Kidney epithelial cell (primary cell): Measurements from ENCODE around the gene TRIAP1. TPM values are rescaled to one million over a fixed set of nuclear protein-coding genes. Genes with fewer than 3 reads are reported as not detected.

Experiments
- DNase-seq: peaks from one replicate; pipeline ENCODE4 v3.0.0-alpha.2; 2010; ENCODE audit warnings: low read depth
- H3K27me3 ChIP-seq: 2 replicates; pipeline ENCODE4 v1.6.0; 2011; ENCODE audit warnings: low read length; ENCODE audit not compliant: control insufficient read depth, insufficient read depth
- H3K36me3 ChIP-seq: 2 replicates; pipeline ENCODE4 v1.5.1; 2011; ENCODE audit warnings: low read length; ENCODE audit not compliant: control insufficient read depth, insufficient read depth
- H3K4me3 ChIP-seq: 2 replicates; pipeline ENCODE4 v1.5.1; 2011; ENCODE audit warnings: low read depth, mild to moderate bottlenecking, control low read depth, low read length
- total RNA-seq: library from RNA; depleted of rRNA; stranded (reverse); fragments of >200 nt; gene quantifications from 2 replicates; pipeline ENCODE4 v1.2.3, GENCODE V29; 2015
- TF ChIP-seq, protein P1 (sequence below): IDR thresholded peaks from 2 replicates; pipeline ENCODE4 v1.5.1; 2011; ENCODE audit warnings: mild to moderate bottlenecking, moderate library complexity, low read length, control low read depth, inconsistent platforms; ENCODE audit not compliant: insufficient read depth, poor library complexity, severe bottlenecking

Gene TRIAP1
- total RNA-seq, 1 donor from 2014 or later = 57.1 TPM

- no peaks in the 10 kb centered on the region for H3K27me3 ChIP-seq
- DNase-seq = no peak
- TF ChIP-seq, protein P1, sequence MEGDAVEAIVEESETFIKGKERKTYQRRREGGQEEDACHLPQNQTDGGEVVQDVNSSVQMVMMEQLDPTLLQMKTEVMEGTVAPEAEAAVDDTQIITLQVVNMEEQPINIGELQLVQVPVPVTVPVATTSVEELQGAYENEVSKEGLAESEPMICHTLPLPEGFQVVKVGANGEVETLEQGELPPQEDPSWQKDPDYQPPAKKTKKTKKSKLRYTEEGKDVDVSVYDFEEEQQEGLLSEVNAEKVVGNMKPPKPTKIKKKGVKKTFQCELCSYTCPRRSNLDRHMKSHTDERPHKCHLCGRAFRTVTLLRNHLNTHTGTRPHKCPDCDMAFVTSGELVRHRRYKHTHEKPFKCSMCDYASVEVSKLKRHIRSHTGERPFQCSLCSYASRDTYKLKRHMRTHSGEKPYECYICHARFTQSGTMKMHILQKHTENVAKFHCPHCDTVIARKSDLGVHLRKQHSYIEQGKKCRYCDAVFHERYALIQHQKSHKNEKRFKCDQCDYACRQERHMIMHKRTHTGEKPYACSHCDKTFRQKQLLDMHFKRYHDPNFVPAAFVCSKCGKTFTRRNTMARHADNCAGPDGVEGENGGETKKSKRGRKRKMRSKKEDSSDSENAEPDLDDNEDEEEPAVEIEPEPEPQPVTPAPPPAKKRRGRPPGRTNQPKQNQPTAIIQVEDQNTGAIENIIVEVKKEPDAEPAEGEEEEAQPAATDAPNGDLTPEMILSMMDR = no peak
- no peaks in the 10 kb centered on the region for H3K36me3 ChIP-seq
- H3K4me3 ChIP-seq = peak overlapping the region; percentile 99
Observed at GRCh38 chr12:120470150-120470784, 24.1 kb upstream of the TRIAP1 start.

DNA sequence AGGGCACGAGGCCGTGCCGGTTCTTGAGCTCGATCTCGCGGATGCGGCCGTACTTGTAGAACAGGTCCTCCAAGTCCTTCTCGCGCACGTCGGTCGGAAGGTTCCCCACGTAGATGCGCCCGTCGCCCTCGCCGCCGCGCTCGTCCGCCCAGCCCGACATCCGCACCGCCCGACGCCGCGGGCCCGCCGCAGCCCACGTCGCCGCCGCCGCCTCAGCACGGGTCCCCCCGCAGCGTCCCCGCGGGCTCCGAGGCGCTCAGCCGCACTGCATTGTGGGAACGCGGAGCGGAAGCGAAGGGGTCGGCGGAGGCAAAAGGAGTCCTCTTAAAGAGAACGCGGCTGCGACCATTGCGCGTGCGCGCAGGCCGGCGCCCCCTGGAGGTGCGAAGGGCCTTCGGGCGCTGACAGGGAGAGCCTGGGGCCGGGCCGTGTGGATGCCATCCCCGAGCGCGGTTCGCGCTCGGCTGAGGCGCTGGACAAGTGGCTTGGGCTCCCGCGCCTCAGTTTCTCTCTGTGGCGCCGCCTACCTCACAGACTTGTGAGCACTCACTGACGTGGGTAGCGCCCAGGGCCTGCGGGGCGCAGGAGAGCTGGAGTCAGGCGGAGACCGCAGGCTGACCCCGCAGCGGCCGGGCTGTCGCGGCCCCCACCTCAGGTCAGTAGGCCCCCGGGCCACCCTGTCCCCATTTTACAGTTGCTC lies 23.4 kb upstream of the TRIAP1 start, which contains the start of gene SRSF9:
Gene SRSF9, minus strand, starts transcription at position 299 of the 700 bp plus-strand sequence. Its CDS starts 139 bp downstream, at position 160.
- TF ChIP-seq, protein P1 = peak; percentile 88
- H3K27me3 ChIP-seq = no peaks in the 10 kb centered on the region
- DNase-seq = peak; percentile 83
- peak within 1 kb of the TSS; percentile 99 for H3K4me3 ChIP-seq
- no peaks in the 10 kb centered on the region for H3K36me3 ChIP-seq

GRCh38 chr12:120468821-120469449 lies 22.8 kb upstream of the TRIAP1 start:
- no peak for DNase-seq
- H3K4me3 ChIP-seq = peak overlapping the region; percentile 99
- TF ChIP-seq, protein P1 = peak; percentile 26
- peaks cover under 1% of the 10 kb centered on the region for H3K36me3 ChIP-seq
- H3K27me3 ChIP-seq = no peaks in the 10 kb centered on the region

DNA sequence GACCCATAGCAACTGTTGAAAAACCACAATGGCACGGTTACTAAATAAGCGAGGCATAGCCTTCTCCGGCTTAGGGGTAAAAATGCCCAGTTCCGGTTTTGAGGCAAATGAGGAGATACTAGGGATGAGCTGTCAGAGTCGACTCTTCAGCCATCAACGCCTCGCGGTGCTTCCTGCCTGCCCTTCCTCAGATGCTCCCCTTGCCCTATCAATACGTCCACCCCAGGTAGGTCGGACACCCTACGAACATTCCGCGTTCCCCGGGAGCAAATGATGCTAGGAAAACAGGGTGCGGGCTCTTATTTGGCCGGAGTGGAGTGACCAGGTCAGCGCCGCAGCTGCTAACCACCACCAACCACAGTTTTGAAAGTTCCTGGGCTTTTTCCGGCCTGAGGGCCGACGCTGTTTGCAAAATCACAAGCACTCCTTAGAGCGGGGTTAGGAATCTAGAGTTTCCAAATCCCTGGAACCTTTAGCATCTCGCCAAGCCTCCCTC lies 22.2 kb upstream of the TRIAP1 start:
- DNase-seq = no peak
- Histone ChIP-seq H3K27me3 (no peaks in the 10 kb centered on the region), H3K4me3 (peak overlapping the region; percentile 99), H3K36me3 (peaks cover 3% of the 10 kb centered on the region)
- TF ChIP-seq, protein P1 = no peak

- TF ChIP-seq, protein P1 = no peak
- no peak for DNase-seq
- Histone ChIP-seq H3K27me3 (no peaks in the 10 kb centered on the region), H3K36me3 (peaks cover 3% of the 10 kb centered on the region), H3K4me3 (no peak overlapping the region)
Observed at GRCh38 chr12:120467439-120467838, 21.3 kb upstream of the TRIAP1 start.
